Subcutaneous abdominal adipose tissue (tissue), 5 donors: Measurements from ENCODE around the gene PSMB9.
A peak's percentile ranks its signal among the peaks of the same experiment; 100 is the strongest.
"Not testable (repeated sequence)": the region's sequence is repeated elsewhere in the genome, so short reads cannot be mapped to it uniquely, and the experiment has no call there.

Experiments used
- H3K27ac ChIP-seq: one replicate; pipeline ENCODE4 v1.7.0; 2013; ENCODE audit warnings: low read depth, mild to moderate bottlenecking, inconsistent platforms, low read length, moderate library complexity
- H3K27me3 ChIP-seq, 5 donors: one replicate each; pipeline ENCODE4 v1.7.0; 2013; ENCODE audit warnings: low read length in 5 of 5, inconsistent platforms in 1 of 5; ENCODE audit not compliant: control insufficient read depth in 5 of 5, insufficient read depth in 4 of 5
- H3K36me3 ChIP-seq, 5 donors: one replicate each; pipeline ENCODE4 v1.7.0; 2013; ENCODE audit warnings: low read length in 5 of 5; ENCODE audit not compliant: control insufficient read depth in 5 of 5, insufficient read depth in 5 of 5
- H3K4me1 ChIP-seq, 5 donors: one replicate each; pipeline ENCODE4 v1.7.0; 2013; ENCODE audit warnings: low read length in 5 of 5, mild to moderate bottlenecking in 3 of 5, moderate library complexity in 1 of 5; ENCODE audit not compliant: control insufficient read depth in 5 of 5, insufficient read depth in 5 of 5
- H3K4me3 ChIP-seq, 5 donors: one replicate each; pipeline ENCODE4 v1.7.0; 2013; ENCODE audit warnings: low read length in 5 of 5, low read depth in 1 of 5
- H3K9ac ChIP-seq, 5 donors: one replicate each; pipeline ENCODE4 v1.7.0; 2013; ENCODE audit warnings: low read length in 5 of 5, mild to moderate bottlenecking in 4 of 5, moderate library complexity in 3 of 5
- H3K9me3 ChIP-seq, 5 donors: one replicate each; pipeline ENCODE4 v1.7.0; 2013; ENCODE audit warnings: low read length in 5 of 5; ENCODE audit not compliant: control insufficient read depth in 5 of 5
- donor health status: healthy.
- donor health status: healthy.
- donor health status: healthy.
- donor health status: healthy.
- donor health status: healthy.

The PSMB9 gene

GRCh38 chr6:32853541-32854375, at the start of gene PSMB9, which contains the start of gene TAP1:
PSMB9 (plus strand) TSS chr6:32854192; CDS start chr6:32854230, 38 bp downstream.
TAP1 (minus strand) TSS chr6:32853704; CDS start chr6:32853636, 68 bp downstream.
- Histone ChIP-seq H3K27me3 (no peaks in the 10 kb centered on the region), H3K4me1 (peaks cover 5 to 57% (median 32%) of the 10 kb centered on the region in 5 donors), H3K9me3 (no peaks in the 10 kb centered on the region), H3K36me3 (peaks cover 0 to 46% (median 40%) of the 10 kb centered on the region in 5 donors), H3K4me3 (peak within 1 kb of the TSS; percentile 85 to 97 (median 93)), H3K27ac (peak within 1 kb of the TSS; percentile 99), H3K9ac (peak within 1 kb of the TSS; percentile 93 to 100 (median 99))

GRCh38 chr6:32805404-32805803, 48.6 kb upstream of the PSMB9 start:
- H3K27ac ChIP-seq, H3K4me3 ChIP-seq, H3K9ac ChIP-seq, H3K4me1 ChIP-seq, H3K9me3 ChIP-seq, H3K36me3 ChIP-seq: not testable (repeated sequence)
- peaks cover 3 to 13% (median 8%) of the 10 kb centered on the region in 5 donors for H3K27me3 ChIP-seq

- Histone ChIP-seq H3K27ac (no peak overlapping the region), H3K4me3 (no peak overlapping the region), H3K9me3 (no peaks in the 10 kb centered on the region), H3K36me3 (no peaks in the 10 kb centered on the region), H3K27me3 (peaks cover 3 to 11% (median 6%) of the 10 kb centered on the region in 5 donors), H3K9ac (no peak overlapping the region), H3K4me1 (no peaks in the 10 kb centered on the region)
Measured at GRCh38 chr6:32807020-32807580, 46.9 kb upstream of the PSMB9 start.

- Histone ChIP-seq H3K4me3 (no peak overlapping the region), H3K9ac (no peak overlapping the region), H3K27ac (no peak overlapping the region), H3K36me3 (no peaks in the 10 kb centered on the region), H3K4me1 (no peaks in the 10 kb centered on the region), H3K27me3 (peaks cover 3 to 11% (median 6%) of the 10 kb centered on the region in 5 donors), H3K9me3 (no peaks in the 10 kb centered on the region)
Measured at GRCh38 chr6:32809171-32809570, 44.8 kb upstream of the PSMB9 start.

- Histone ChIP-seq H3K4me1 (peaks cover 0 to 18% (median 6%) of the 10 kb centered on the region in 5 donors), H3K27me3 (no peaks in the 10 kb centered on the region), H3K9ac (no peak overlapping the region), H3K4me3 (no peak overlapping the region), H3K36me3 (no peaks in the 10 kb centered on the region), H3K27ac (no peak overlapping the region), H3K9me3 (no peaks in the 10 kb centered on the region)
Measured at GRCh38 chr6:32814145-32814544, 39.8 kb upstream of the PSMB9 start.

GRCh38 chr6:32815115-32815514, 38.9 kb upstream of the PSMB9 start:
- no peaks in the 10 kb centered on the region for H3K9me3 ChIP-seq
- no peak overlapping the region for H3K27ac ChIP-seq
- H3K4me1 ChIP-seq = peaks cover 0 to 18% (median 6%) of the 10 kb centered on the region in 5 donors
- no peak overlapping the region for H3K9ac ChIP-seq
- no peaks in the 10 kb centered on the region for H3K36me3 ChIP-seq
- H3K4me3 ChIP-seq = peak overlapping the region in 1 of 5 donors; percentile 25
- no peaks in the 10 kb centered on the region for H3K27me3 ChIP-seq

GRCh38 chr6:32815996-32816395, 38.0 kb upstream of the PSMB9 start:
- no peak overlapping the region for H3K9ac ChIP-seq
- H3K27me3 ChIP-seq = no peaks in the 10 kb centered on the region
- no peaks in the 10 kb centered on the region for H3K9me3 ChIP-seq
- no peak overlapping the region for H3K27ac ChIP-seq
- no peaks in the 10 kb centered on the region for H3K36me3 ChIP-seq
- H3K4me3 ChIP-seq = no peak overlapping the region
- peaks cover 0 to 19% (median 6%) of the 10 kb centered on the region in 5 donors for H3K4me1 ChIP-seq

- Histone ChIP-seq H3K27me3 (no peaks in the 10 kb centered on the region), H3K9ac (no peak within 1 kb of the TSS), H3K4me1 (peaks cover 0 to 21% (median 6%) of the 10 kb centered on the region in 5 donors), H3K27ac (no peak within 1 kb of the TSS), H3K4me3 (peak within 1 kb of the TSS in 3 of 5 donors; percentile 12 to 39 (median 32)), H3K36me3 (no peaks in the 10 kb centered on the region), H3K9me3 (no peaks in the 10 kb centered on the region)
Measured at GRCh38 chr6:32816746-32817204, 37.2 kb upstream of the PSMB9 start, which contains the start of gene HLA-DOB. HLA-DOB (minus strand) TSS chr6:32817002; CDS start chr6:32816951, 51 bp downstream.

GRCh38 chr6:32818867-32819266, 35.1 kb upstream of the PSMB9 start:
- no peak overlapping the region for H3K9ac ChIP-seq
- no peaks in the 10 kb centered on the region for H3K36me3 ChIP-seq
- peaks cover 0 to 21% (median 6%) of the 10 kb centered on the region in 5 donors for H3K4me1 ChIP-seq
- no peak overlapping the region for H3K27ac ChIP-seq
- H3K27me3 ChIP-seq = no peaks in the 10 kb centered on the region
- no peak overlapping the region for H3K4me3 ChIP-seq
- H3K9me3 ChIP-seq = no peaks in the 10 kb centered on the region

GRCh38 chr6:32819729-32820128, 34.3 kb upstream of the PSMB9 start:
- peaks cover 0 to 21% (median 5%) of the 10 kb centered on the region in 5 donors for H3K4me1 ChIP-seq
- H3K4me3 ChIP-seq = no peak overlapping the region
- no peaks in the 10 kb centered on the region for H3K36me3 ChIP-seq
- no peaks in the 10 kb centered on the region for H3K27me3 ChIP-seq
- no peaks in the 10 kb centered on the region for H3K9me3 ChIP-seq
- H3K9ac ChIP-seq = no peak overlapping the region
- no peak overlapping the region for H3K27ac ChIP-seq
